ENCODE measurements around the gene MTHFD2L. TPM values are rescaled to one million over a fixed set of nuclear protein-coding genes. Genes with fewer than 3 reads are reported as not detected.

MTHFD2L gene
- total and polyA plus RNA-seq, 2 of the 8 experiments (the other 6 are each of a cell fraction or from before 2014, with no cell fraction given): 5.4 to 15.0 TPM

DNA sequence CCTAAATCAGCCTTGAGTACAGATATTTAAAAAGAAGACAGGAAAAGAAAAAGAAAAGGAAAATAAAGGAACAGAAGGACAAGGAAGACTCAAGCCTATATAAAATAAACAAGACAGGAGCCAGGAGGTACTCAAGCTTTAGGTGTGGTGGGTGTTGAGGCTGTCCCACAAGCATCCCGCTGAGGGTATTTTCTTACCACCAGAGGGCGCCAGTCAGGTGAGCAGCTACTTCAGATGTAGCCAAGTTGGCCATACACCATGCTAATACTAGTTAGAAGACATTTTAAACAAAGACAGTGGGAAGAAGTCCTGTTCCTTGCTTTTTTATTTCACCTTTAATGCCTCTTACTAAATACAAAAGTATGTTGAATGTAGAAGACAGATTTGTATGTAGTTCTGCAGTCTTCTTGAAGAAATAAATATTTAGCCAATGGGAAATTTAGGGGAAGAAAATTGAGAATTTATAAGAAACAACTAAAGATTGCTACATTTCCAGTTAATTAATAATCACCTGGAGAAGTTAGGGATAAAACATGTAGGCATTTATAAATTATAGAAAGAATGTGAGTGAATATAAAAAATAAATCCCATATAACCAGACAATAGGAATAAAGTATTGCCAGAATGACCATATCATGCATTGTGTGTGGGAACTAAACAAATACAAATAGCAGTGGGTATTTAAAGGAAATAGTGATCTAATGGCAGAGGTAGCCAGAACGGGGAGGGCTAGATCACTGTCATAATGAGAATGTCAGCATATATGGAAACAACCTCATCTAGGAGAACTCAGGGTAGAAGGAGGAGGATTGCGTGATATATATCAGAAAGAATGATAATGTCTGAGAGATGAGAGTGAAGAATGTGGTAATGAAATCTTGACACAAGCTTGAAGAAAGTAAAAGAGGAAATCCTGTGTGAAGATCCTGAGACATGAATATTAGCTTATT lies 71.0 kb downstream of the MTHFD2L start:
- H3K9ac ChIP-seq (replicated peaks in 1 of 4; ENCODE audit: extremely low read depth in 1 of 4, low read depth in 3 of 4, low read length in 3 of 4): no peak overlapping the region
- no peak overlapping the region for H2BK20ac ChIP-seq (ENCODE audit: low read length)
- H4K91ac ChIP-seq (replicated peaks; ENCODE audit: insufficient read length, low read length): no peak overlapping the region
- H2BK5ac ChIP-seq (ENCODE audit: low read depth, low read length): no peak overlapping the region
- no peak overlapping the region for H2BK15ac ChIP-seq (ENCODE audit: low read length)
- no peaks in the 10 kb centered on the region for H3K79me2 ChIP-seq (ENCODE audit: control insufficient read depth in 1 of 2, insufficient read depth in 2 of 2, low read length in 2 of 2)
- no peak overlapping the region for H2BK120ac ChIP-seq (replicated peaks; ENCODE audit: low read depth, low read length)
- no peak overlapping the region for H3K14ac ChIP-seq (ENCODE audit: insufficient read length)
- no peak overlapping the region for H3K4me3 ChIP-seq (ENCODE audit: extremely low read depth in 1 of 4, insufficient read depth in 2 of 4, low read depth in 3 of 4, low read length in 4 of 4)
- no peak overlapping the region for H3K27ac ChIP-seq (ENCODE audit: low read depth, low read length)
- H3K56ac ChIP-seq (replicated peaks; ENCODE audit: insufficient read length, low read depth, low read length): no peak overlapping the region
- DNase-seq (ENCODE audit: low read depth in 1 of 2, low spot score in 2 of 2) (peak; percentile 49 to 89), FAIRE-seq (peak; percentile 97)
- CTCF ChIA-PET (ENCODE audit: partially characterized antibody): interaction anchor here (0.6 to 4.0 kb wide), 47 partner anchors 9 to 847 kb away, joined by 3 to 28 read pairs (median 4); partner anchors contain the start of gene EPGN
- no peak overlapping the region for H3K4me2 ChIP-seq (ENCODE audit: insufficient read depth in 1 of 2, low read depth in 2 of 2, low read length in 2 of 2)
- WGBS, 2 experiments (ENCODE audit: extremely low coverage in 1 of 2, insufficient coverage in 1 of 2, insufficient read length in 1 of 2, insufficient replicate concordance in 2 of 2, low coverage in 1 of 2, low lambda C conversion rate in 2 of 2, missing lambda C conversion rate in 1 of 2): 44% methylated on average over 4 of the region's 4 CpGs; no CpG with 5 or more reads in 1 of the 2 experiments
- H3K79me1 ChIP-seq (ENCODE audit: low read depth, low read length): no peaks in the 10 kb centered on the region
- no peaks in the 10 kb centered on the region for H3K36me3 ChIP-seq (ENCODE audit: control insufficient read depth in 2 of 4, insufficient read depth in 4 of 4, low read length in 3 of 4)
- H3K23me2 ChIP-seq (ENCODE audit: low read depth, low read length): no peaks in the 10 kb centered on the region
- no peak overlapping the region for H3K18ac ChIP-seq (ENCODE audit: extremely low read depth, low read length)
- no peak overlapping the region for H3K4ac ChIP-seq (replicated peaks; ENCODE audit: insufficient read length, low read depth, low read length)
- no peaks in the 10 kb centered on the region for H4K20me1 ChIP-seq (replicated peaks in 1 of 2; ENCODE audit: control insufficient read depth in 1 of 2, insufficient read depth in 2 of 2, low read length in 2 of 2)
- H3K27me3 ChIP-seq (replicated peaks in 1 of 4; ENCODE audit: control insufficient read depth in 3 of 4, extremely low read depth in 1 of 4, insufficient read depth in 3 of 4, low read length in 3 of 4): no peaks in the 10 kb centered on the region
- H2AK5ac ChIP-seq (ENCODE audit: low read depth, low read length): no peak overlapping the region
- no peak overlapping the region for H2BK12ac ChIP-seq (ENCODE audit: low read depth, low read length)
- POLR2A ChIA-PET (ENCODE audit: partially characterized antibody): no interaction called here
- H4K5ac ChIP-seq (ENCODE audit: insufficient read length, low read depth, low read length): no peak overlapping the region
- no peak overlapping the region for H4K8ac ChIP-seq (ENCODE audit: extremely low read depth, insufficient read depth, low read length)
- no peak overlapping the region for H2AFZ ChIP-seq (ENCODE audit: low read length)
- no peak overlapping the region for H3K23ac ChIP-seq (ENCODE audit: insufficient read length)
- no peaks in the 10 kb centered on the region for H3K4me1 ChIP-seq (replicated peaks in 1 of 4; ENCODE audit: control insufficient read depth in 3 of 4, insufficient read depth in 4 of 4, low read length in 3 of 4)
- no peaks in the 10 kb centered on the region for H3K9me3 ChIP-seq (ENCODE audit: insufficient read depth in 2 of 2, low read depth in 1 of 2, low read length in 1 of 2)
- no peak for TF ChIP-seq TEAD4 (IDR thresholded peaks at IDR 0.05; ENCODE audit: low read depth, low read length)
- TF ChIP-seq CBX5 (IDR thresholded peaks at IDR 0.05; ENCODE audit: low read depth, low read length): no peak
- no peak for TF ChIP-seq TAF1 (IDR thresholded peaks at IDR 0.05; ENCODE audit: low read depth, low read length)

Measured in H1 (cell line).